ENCODE data around the gene NTMT1.

The NTMT1 gene

GRCh38 chr9:129613520-129614175 lies 12.3 kb upstream of the NTMT1 start:
- in situ Hi-C loops (cut with HindIII; ENCODE audit: low sequenced_read_pairs): no loop called here

- in situ Hi-C loops (cut with HindIII; ENCODE audit: low sequenced_read_pairs): no loop called here
Observed at GRCh38 chr9:129614932-129615331, 11.0 kb upstream of the NTMT1 start.

GRCh38 chr9:129615407-129616285 lies 10.3 kb upstream of the NTMT1 start:
- in situ Hi-C loops (cut with HindIII; ENCODE audit: low sequenced_read_pairs): no loop called here

- in situ Hi-C loops (cut with HindIII; ENCODE audit: low sequenced_read_pairs): no loop called here
Observed at GRCh38 chr9:129617167-129617566, 8.8 kb upstream of the NTMT1 start.

- in situ Hi-C loops (cut with HindIII; ENCODE audit: low sequenced_read_pairs): no loop called here
Observed at GRCh38 chr9:129619787-129620668, 5.9 kb upstream of the NTMT1 start.

GRCh38 chr9:129620669-129621295 lies 5.2 kb upstream of the NTMT1 start, which contains the start of gene C9orf50:
C9orf50 (minus strand) TSS chr9:129621101; CDS start chr9:129620574, 527 bp downstream.
- in situ Hi-C loops (cut with HindIII; ENCODE audit: low sequenced_read_pairs): no loop called here

- in situ Hi-C loops (cut with HindIII; ENCODE audit: low sequenced_read_pairs): no loop called here
Observed at GRCh38 chr9:129623331-129623730, 2.6 kb upstream of the NTMT1 start.

- in situ Hi-C loops (cut with HindIII; ENCODE audit: low sequenced_read_pairs): no loop called here
Observed at GRCh38 chr9:129624168-129624759, 1.7 kb upstream of the NTMT1 start.

- in situ Hi-C loops (cut with HindIII; ENCODE audit: low sequenced_read_pairs): no loop called here
Observed at GRCh38 chr9:129624947-129625346, 1.0 kb upstream of the NTMT1 start.

- in situ Hi-C loops (cut with HindIII; ENCODE audit: low sequenced_read_pairs): no loop called here
Observed at GRCh38 chr9:129626625-129627284, 792 bp downstream of the NTMT1 start.

- in situ Hi-C loops (cut with HindIII; ENCODE audit: low sequenced_read_pairs): no loop called here
Observed at GRCh38 chr9:129627556-129628440, 1.8 kb downstream of the NTMT1 start.

- in situ Hi-C loops (cut with HindIII; ENCODE audit: low sequenced_read_pairs): no loop called here
Observed at GRCh38 chr9:129628709-129629108, 2.7 kb downstream of the NTMT1 start.

GRCh38 chr9:129629251-129629820 lies 3.4 kb downstream of the NTMT1 start:
- in situ Hi-C loops (cut with HindIII; ENCODE audit: low sequenced_read_pairs): no loop called here

GRCh38 chr9:129630967-129631673 lies 5.2 kb downstream of the NTMT1 start:
- in situ Hi-C loops (cut with HindIII; ENCODE audit: low sequenced_read_pairs): loop anchor here (5.0 kb wide), 1 partner anchor 96 kb away; no protein-coding TSS in a partner anchor

GRCh38 chr9:129631674-129632129 lies 5.7 kb downstream of the NTMT1 start:
- in situ Hi-C loops (cut with HindIII; ENCODE audit: low sequenced_read_pairs): loop anchor here (5.0 kb wide), 1 partner anchor 96 kb away; no protein-coding TSS in a partner anchor

- in situ Hi-C loops (cut with HindIII; ENCODE audit: low sequenced_read_pairs): loop anchor here (5.0 kb wide), 1 partner anchor 95 kb away; no protein-coding TSS in a partner anchor
Observed at GRCh38 chr9:129632460-129632859, 6.5 kb downstream of the NTMT1 start.

- in situ Hi-C loops (cut with HindIII; ENCODE audit: low sequenced_read_pairs): loop anchor here (5.0 kb wide), 1 partner anchor 94 kb away; no protein-coding TSS in a partner anchor
Observed at GRCh38 chr9:129633207-129633606, 7.2 kb downstream of the NTMT1 start.

All from DLD1 (cell line).